ENCODE measurements around the gene TAC4.

The TAC4 gene

DNA sequence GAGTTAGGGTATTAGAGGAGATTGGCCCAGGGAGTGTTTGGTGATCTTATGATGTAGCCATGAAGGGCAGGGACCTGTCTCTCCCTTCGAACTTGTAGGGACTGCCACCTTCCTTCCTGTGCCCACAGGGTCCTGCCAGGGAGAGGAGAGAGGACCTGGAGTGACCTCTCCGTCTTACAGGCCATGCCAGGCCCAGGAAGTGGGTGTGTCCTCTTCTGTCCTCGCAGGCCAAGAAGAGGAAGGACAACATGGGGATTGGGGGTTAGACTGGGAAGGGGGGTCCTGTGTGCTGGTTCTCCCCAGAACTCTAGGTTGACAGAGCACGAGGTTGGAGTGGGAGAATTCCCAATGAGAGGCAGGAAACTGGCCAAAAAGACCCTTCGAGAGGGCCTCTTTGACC is 43.4 kb upstream of the TAC4 start:
- Histone ChIP-seq H3K9me2 (replicated peaks; ENCODE audit: control insufficient read depth, low read length) (no peaks in the 10 kb centered on the region), H3K4me1 (ENCODE audit: control insufficient read depth, low read length) (no peaks in the 10 kb centered on the region), H3F3A (ENCODE audit: control insufficient read depth, insufficient read depth) (no peaks in the 10 kb centered on the region), H3K27ac (ENCODE audit: low read depth, low read length) (no peak overlapping the region), H3K79me2 (ENCODE audit: control insufficient read depth, low read length) (no peaks in the 10 kb centered on the region), H3K4me2 (ENCODE audit: low read length) (no peak overlapping the region), H3K36me3 (ENCODE audit: control insufficient read depth, low read length) (no peaks in the 10 kb centered on the region), H4K20me1 (ENCODE audit: control insufficient read depth, insufficient read depth, low read depth, low read length) (no peaks in the 10 kb centered on the region), H3K9me3 (ENCODE audit: control insufficient read depth, insufficient read depth, low read length) (no peaks in the 10 kb centered on the region), H3K4me3 (ENCODE audit: low read length) (no peak overlapping the region), H3K27me3 (ENCODE audit: control insufficient read depth, low read length) (peaks cover 7% of the 10 kb centered on the region; the same call in 1 of the 2 replicates)
- TF ChIP-seq, protein P1, sequence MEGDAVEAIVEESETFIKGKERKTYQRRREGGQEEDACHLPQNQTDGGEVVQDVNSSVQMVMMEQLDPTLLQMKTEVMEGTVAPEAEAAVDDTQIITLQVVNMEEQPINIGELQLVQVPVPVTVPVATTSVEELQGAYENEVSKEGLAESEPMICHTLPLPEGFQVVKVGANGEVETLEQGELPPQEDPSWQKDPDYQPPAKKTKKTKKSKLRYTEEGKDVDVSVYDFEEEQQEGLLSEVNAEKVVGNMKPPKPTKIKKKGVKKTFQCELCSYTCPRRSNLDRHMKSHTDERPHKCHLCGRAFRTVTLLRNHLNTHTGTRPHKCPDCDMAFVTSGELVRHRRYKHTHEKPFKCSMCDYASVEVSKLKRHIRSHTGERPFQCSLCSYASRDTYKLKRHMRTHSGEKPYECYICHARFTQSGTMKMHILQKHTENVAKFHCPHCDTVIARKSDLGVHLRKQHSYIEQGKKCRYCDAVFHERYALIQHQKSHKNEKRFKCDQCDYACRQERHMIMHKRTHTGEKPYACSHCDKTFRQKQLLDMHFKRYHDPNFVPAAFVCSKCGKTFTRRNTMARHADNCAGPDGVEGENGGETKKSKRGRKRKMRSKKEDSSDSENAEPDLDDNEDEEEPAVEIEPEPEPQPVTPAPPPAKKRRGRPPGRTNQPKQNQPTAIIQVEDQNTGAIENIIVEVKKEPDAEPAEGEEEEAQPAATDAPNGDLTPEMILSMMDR (IDR thresholded peaks at IDR 0.05; ENCODE audit: low read depth, low read length, poor library complexity, severe bottlenecking) = no peak
- no peak for TF ChIP-seq EZH2phosphoT487 (IDR thresholded peaks at IDR 0.05; ENCODE audit: borderline replicate concordance, low read length)

DNA sequence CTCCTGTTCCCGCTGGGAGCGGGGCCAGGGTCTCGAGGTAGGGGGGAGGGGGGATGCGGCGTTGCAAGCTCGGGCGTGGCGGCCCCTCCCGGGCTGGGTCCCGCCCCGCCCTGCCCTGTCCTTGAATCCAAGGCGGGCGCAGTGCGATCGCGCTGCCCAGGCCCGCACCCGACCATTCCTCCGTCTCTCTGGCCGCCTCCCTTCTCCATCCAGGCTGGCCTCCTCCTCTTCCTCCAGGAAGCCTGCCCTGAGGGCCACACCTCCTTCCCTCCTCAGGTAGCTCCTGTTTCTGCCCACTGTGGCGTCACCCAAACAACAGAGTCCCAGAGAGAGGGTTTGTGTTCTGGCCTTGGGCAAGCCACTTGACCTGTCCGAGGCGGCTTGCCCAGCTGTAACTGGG is 43.0 kb upstream of the TAC4 start:
- H3K27me3 ChIP-seq (ENCODE audit: control insufficient read depth, low read length) = peaks cover 7% of the 10 kb centered on the region; the same call in 1 of the 2 replicates
- H4K20me1 ChIP-seq (ENCODE audit: control insufficient read depth, insufficient read depth, low read depth, low read length) = no peaks in the 10 kb centered on the region
- no peak for TF ChIP-seq EZH2phosphoT487 (IDR thresholded peaks at IDR 0.05; ENCODE audit: borderline replicate concordance, low read length)
- TF ChIP-seq, protein P1 (IDR thresholded peaks at IDR 0.05; ENCODE audit: low read depth, low read length, poor library complexity, severe bottlenecking) = no peak
- no peaks in the 10 kb centered on the region for H3K36me3 ChIP-seq (ENCODE audit: control insufficient read depth, low read length)
- H3K79me2 ChIP-seq (ENCODE audit: control insufficient read depth, low read length) = no peaks in the 10 kb centered on the region
- H3K4me1 ChIP-seq (ENCODE audit: control insufficient read depth, low read length) = no peaks in the 10 kb centered on the region
- H3F3A ChIP-seq (ENCODE audit: control insufficient read depth, insufficient read depth) = no peaks in the 10 kb centered on the region
- no peak overlapping the region for H3K4me3 ChIP-seq (ENCODE audit: low read length)
- H3K9me2 ChIP-seq (replicated peaks; ENCODE audit: control insufficient read depth, low read length) = no peaks in the 10 kb centered on the region
- H3K27ac ChIP-seq (ENCODE audit: low read depth, low read length) = no peak overlapping the region
- H3K9me3 ChIP-seq (ENCODE audit: control insufficient read depth, insufficient read depth, low read length) = no peaks in the 10 kb centered on the region
- no peak overlapping the region for H3K4me2 ChIP-seq (ENCODE audit: low read length)

DNA sequence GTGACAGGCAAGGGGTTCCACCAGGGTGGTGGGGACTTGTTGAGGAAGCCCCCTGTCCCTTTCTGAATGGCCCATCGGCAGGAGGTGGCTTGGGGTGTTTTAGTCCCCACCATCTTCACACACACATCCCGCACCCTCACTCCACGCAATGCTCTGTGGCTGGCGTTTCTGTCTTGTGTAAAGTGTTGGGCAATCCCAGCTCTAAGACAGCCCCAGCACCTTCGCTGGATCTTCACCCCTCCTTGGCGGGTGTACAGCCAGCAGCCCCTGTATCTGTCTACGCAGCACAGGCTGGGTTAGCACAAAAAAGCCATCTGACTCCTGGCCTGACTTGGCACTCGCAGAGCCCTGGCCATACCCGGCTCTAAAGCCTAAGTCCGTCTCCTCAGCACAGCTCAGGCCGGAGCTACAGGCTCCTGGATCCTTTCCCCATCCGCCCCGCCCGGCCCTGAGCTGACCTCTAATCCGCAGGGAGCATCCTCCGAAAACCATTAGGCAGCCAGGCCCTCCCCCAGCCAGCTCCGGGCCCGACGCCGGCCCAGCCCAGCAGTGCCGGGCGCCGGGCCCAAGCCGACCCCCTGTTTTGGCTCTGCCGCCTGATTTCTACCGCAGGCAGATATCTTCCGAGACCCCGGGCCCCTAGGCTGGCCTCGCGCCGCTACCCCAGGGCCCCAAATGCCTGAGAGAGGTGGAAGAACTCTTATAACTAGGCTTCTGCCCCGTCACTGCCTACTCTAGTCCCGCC is 42.4 kb upstream of the TAC4 start:
- H3K79me2 ChIP-seq (ENCODE audit: control insufficient read depth, low read length) = no peaks in the 10 kb centered on the region
- H4K20me1 ChIP-seq (ENCODE audit: control insufficient read depth, insufficient read depth, low read depth, low read length) = no peaks in the 10 kb centered on the region
- H3K4me3 ChIP-seq (ENCODE audit: low read length) = no peak overlapping the region
- H3K9me3 ChIP-seq (ENCODE audit: control insufficient read depth, insufficient read depth, low read length) = no peaks in the 10 kb centered on the region
- no peaks in the 10 kb centered on the region for H3K4me1 ChIP-seq (ENCODE audit: control insufficient read depth, low read length)
- peaks cover 7% of the 10 kb centered on the region; the same call in 1 of the 2 replicates for H3K27me3 ChIP-seq (ENCODE audit: control insufficient read depth, low read length)
- H3K36me3 ChIP-seq (ENCODE audit: control insufficient read depth, low read length) = no peaks in the 10 kb centered on the region
- H3K4me2 ChIP-seq (ENCODE audit: low read length) = no peak overlapping the region
- H3K9me2 ChIP-seq (replicated peaks; ENCODE audit: control insufficient read depth, low read length) = no peaks in the 10 kb centered on the region
- no peak overlapping the region for H3K27ac ChIP-seq (ENCODE audit: low read depth, low read length)
- no peak for TF ChIP-seq EZH2phosphoT487 (IDR thresholded peaks at IDR 0.05; ENCODE audit: borderline replicate concordance, low read length)
- TF ChIP-seq, protein P1 (IDR thresholded peaks at IDR 0.05; ENCODE audit: low read depth, low read length, poor library complexity, severe bottlenecking) = no peak
- no peaks in the 10 kb centered on the region for H3F3A ChIP-seq (ENCODE audit: control insufficient read depth, insufficient read depth)
